H9 (cell line): Measurements from ENCODE around the gene WLS. TPM values are rescaled to one million over a fixed set of nuclear protein-coding genes. Genes with fewer than 3 reads are reported as not detected.
A peak's percentile ranks its signal among the peaks of the same experiment; 100 is the strongest.

Experiments
- DNase-seq: peaks from one replicate; pipeline ENCODE4 v3.0.0-alpha.2; 2017
- H2AFZ ChIP-seq: one replicate; pipeline ENCODE4 v1.6.1; 2013; ENCODE audit warnings: mild to moderate bottlenecking, low read length, control low read depth, moderate library complexity
- H2AK5ac ChIP-seq: 2 replicates; pipeline ENCODE4 v1.6.1; 2013; ENCODE audit warnings: low read length, control low read depth, mixed read lengths; ENCODE audit not compliant: insufficient read length
- H2BK120ac ChIP-seq: one replicate; pipeline ENCODE4 v1.6.1; 2013; ENCODE audit warnings: low read depth, mild to moderate bottlenecking, low read length, control low read depth, inconsistent platforms; ENCODE audit not compliant: poor library complexity, severe bottlenecking
- H2BK12ac ChIP-seq: 2 replicates; pipeline ENCODE4 v1.6.1; 2013; ENCODE audit warnings: low read length, control low read depth, mixed read lengths, low read depth; ENCODE audit not compliant: insufficient read length
- H2BK15ac ChIP-seq: 2 replicates; pipeline ENCODE4 v1.6.1; 2013; ENCODE audit warnings: low read depth, low read length, control low read depth
- H2BK20ac ChIP-seq: one replicate; pipeline ENCODE4 v1.6.1; 2013; ENCODE audit warnings: low read depth, mild to moderate bottlenecking, low read length, control low read depth, inconsistent platforms; ENCODE audit not compliant: poor library complexity, severe bottlenecking
- H2BK5ac ChIP-seq: 2 replicates; pipeline ENCODE4 v1.6.1; 2013; ENCODE audit warnings: low read length, control low read depth, mixed read lengths; ENCODE audit not compliant: insufficient read length
- H3K14ac ChIP-seq: 2 replicates; pipeline ENCODE4 v1.6.1; 2013; ENCODE audit warnings: low read length, control low read depth; ENCODE audit not compliant: insufficient read depth
- H3K18ac ChIP-seq: 2 replicates; pipeline ENCODE4 v1.6.1; 2013; ENCODE audit warnings: low read depth, mild to moderate bottlenecking, mixed read lengths, low read length, control low read depth; ENCODE audit not compliant: insufficient read length
- H3K23ac ChIP-seq: 2 replicates; pipeline ENCODE4 v1.6.1; 2013; ENCODE audit warnings: low read length, control low read depth, mixed read lengths, low read depth; ENCODE audit not compliant: insufficient read length
- H3K23me2 ChIP-seq: 2 replicates; pipeline ENCODE4 v1.6.1; 2013; ENCODE audit warnings: low read depth, mild to moderate bottlenecking, mixed read lengths, low read length, control low read depth; ENCODE audit not compliant: insufficient read length, poor library complexity, severe bottlenecking
- H3K27ac ChIP-seq: 2 replicates; pipeline ENCODE4 v1.5.1; 2013; ENCODE audit warnings: low read length, control low read depth, mixed read lengths, low read depth; ENCODE audit not compliant: insufficient read length
- H3K27me3 ChIP-seq: 2 replicates; pipeline ENCODE4 v1.6.1; 2013; ENCODE audit warnings: low read length, control low read depth, inconsistent platforms; ENCODE audit not compliant: insufficient read depth
- H3K4ac ChIP-seq: 2 replicates; pipeline ENCODE4 v1.6.1; 2013; ENCODE audit warnings: low read depth, mild to moderate bottlenecking, control low read depth, inconsistent platforms, low read length, moderate library complexity
- H3K4me1 ChIP-seq: 2 replicates; pipeline ENCODE4 v1.6.1; 2013; ENCODE audit warnings: low read length, control low read depth, inconsistent platforms; ENCODE audit not compliant: insufficient read depth
- H3K4me2 ChIP-seq: 2 replicates; pipeline ENCODE4 v1.6.1; 2013; ENCODE audit warnings: low read length, control low read depth, mixed read lengths; ENCODE audit not compliant: insufficient read length, insufficient read depth
- H3K56ac ChIP-seq: 2 replicates; pipeline ENCODE4 v1.6.1; 2013; ENCODE audit warnings: low read depth, mild to moderate bottlenecking, mixed read lengths, low read length, control low read depth; ENCODE audit not compliant: insufficient read length
- H3K79me1 ChIP-seq: 2 replicates; pipeline ENCODE4 v1.6.1; 2013; ENCODE audit warnings: low read depth, mild to moderate bottlenecking, moderate library complexity, low read length, control low read depth, inconsistent platforms; ENCODE audit not compliant: insufficient read depth, poor library complexity, severe bottlenecking
- H3K79me2 ChIP-seq: 2 replicates; pipeline ENCODE4 v1.6.1; 2013; ENCODE audit warnings: low read length, control low read depth, inconsistent platforms; ENCODE audit not compliant: insufficient read depth
- H3K9ac ChIP-seq: 2 replicates; pipeline ENCODE4 v1.6.1; 2013; ENCODE audit warnings: low read length, control low read depth, mixed read lengths; ENCODE audit not compliant: insufficient read length; ENCODE audit errors: extremely low read depth
- H3K9me3 ChIP-seq: one replicate; pipeline ENCODE4 v1.6.1; 2013; ENCODE audit warnings: low read depth, low read length, inconsistent platforms; ENCODE audit not compliant: control insufficient read depth
- H3T11ph ChIP-seq: one replicate; pipeline ENCODE4 v1.6.1; 2013; ENCODE audit warnings: mild to moderate bottlenecking, low read length, control low read depth, inconsistent platforms
- H4K20me1 ChIP-seq: one replicate; pipeline ENCODE4 v1.6.1; 2013; ENCODE audit not compliant: control insufficient read depth, insufficient read length, insufficient read depth
- H4K5ac ChIP-seq: 2 replicates; pipeline ENCODE4 v1.6.1; 2013; ENCODE audit warnings: low read depth, mild to moderate bottlenecking, mixed read lengths, low read length, control low read depth; ENCODE audit not compliant: insufficient read length
- H4K8ac ChIP-seq: replicated peaks from 2 replicates; pipeline ENCODE4 v1.6.1; 2013; ENCODE audit warnings: low read length, control low read depth, mixed read lengths, low read depth; ENCODE audit not compliant: insufficient read length
- H4K91ac ChIP-seq: 2 replicates; pipeline ENCODE4 v1.6.1; 2013; ENCODE audit warnings: low read depth, mild to moderate bottlenecking, moderate library complexity, mixed read lengths, low read length, control low read depth; ENCODE audit not compliant: insufficient read length
- H3K27ac Mint-ChIP-seq, 3 experiments: 2 replicates in 2 of 3; 3 replicates in 1 of 3; pipeline ENCODE4 v1.8.0; 2020 to 2021; ENCODE audit warnings: mixed read lengths in 3 of 3, mild to moderate bottlenecking in 1 of 3, moderate library complexity in 1 of 3
- H3K27me3 Mint-ChIP-seq: 2 replicates; pipeline ENCODE4 v1.8.0; 2021; ENCODE audit warnings: low read depth, mild to moderate bottlenecking, moderate library complexity, mixed read lengths
- H3K36me3 Mint-ChIP-seq, 3 experiments: 2 replicates in 2 of 3; 3 replicates in 1 of 3; pipeline ENCODE4 v1.8.0; 2020 to 2021; ENCODE audit warnings: low read depth in 3 of 3, mixed read lengths in 3 of 3; ENCODE audit not compliant: insufficient read depth in 1 of 3
- H3K4me1 Mint-ChIP-seq, 2 experiments: 2 replicates each; pipeline ENCODE4 v1.8.0; 2020; ENCODE audit warnings: mixed read lengths in 2 of 2
- H3K4me3 Mint-ChIP-seq, 2 experiments: 2 replicates in 1 of 2; 3 replicates in 1 of 2; pipeline ENCODE4 v1.8.0; 2020 to 2021; ENCODE audit warnings: mild to moderate bottlenecking in 2 of 2, mixed read lengths in 2 of 2, moderate library complexity in 1 of 2
- H3K9me3 Mint-ChIP-seq, 2 experiments: 2 replicates in 1 of 2; 3 replicates in 1 of 2; pipeline ENCODE4 v1.8.0; 2020; ENCODE audit warnings: mild to moderate bottlenecking in 2 of 2, mixed read lengths in 2 of 2, moderate library complexity in 1 of 2
- CTCF ChIP-seq: fragments of 200-600 bp; sonication (generic); conservative IDR thresholded peaks from 3 replicates; pipeline ENCODE4 v1.8.0; 2021; ENCODE audit warnings: antibody characterized with exemption, mild to moderate bottlenecking
- WGBS: extraction: QIAGEN DNeasy Blood & Tissue Kit; methylation state at CpG from one replicate; pipeline ENCODE4 v1.1.7; 2013; ENCODE audit warnings: missing lambda C conversion rate, low lambda C conversion rate, mixed read lengths; ENCODE audit not compliant: insufficient read length; ENCODE audit errors: extremely low coverage; 5-methylcytosine and 5-hydroxymethylcytosine counted together
- total RNA-seq: library from RNA; stranded (reverse); gene quantifications from 2 replicates; pipeline ENCODE4 v1.2.1, GENCODE V29; 2021

The WLS gene
- total RNA-seq, 1 experiment from 2014 or later, result 0.94 TPM

- Histone ChIP-seq H2BK5ac (no peak overlapping the region), H2AFZ (no peak overlapping the region), H2AK5ac (no peak overlapping the region), H3K56ac (no peak overlapping the region), H3K18ac (peak overlapping the region; percentile 25), H3T11ph (no peak overlapping the region), H3K23ac (no peak overlapping the region), H2BK120ac (no peak overlapping the region), H4K5ac (no peak overlapping the region), H3K14ac (no peak overlapping the region), H3K23me2 (no peaks in the 10 kb centered on the region), H2BK20ac (no peak overlapping the region), H4K8ac (no peak overlapping the region), H3K79me2 (no peaks in the 10 kb centered on the region), H3K27me3 (no peaks in the 10 kb centered on the region), H3K9me3 (no peaks in the 10 kb centered on the region), H4K91ac (no peak overlapping the region), H3K4me2 (no peak overlapping the region), H2BK15ac (no peak overlapping the region), H2BK12ac (no peak overlapping the region), H3K4me1 (no peaks in the 10 kb centered on the region), H3K27ac (no peak overlapping the region), H3K9ac (no peak overlapping the region), H3K4ac (no peak overlapping the region), H4K20me1 (no peaks in the 10 kb centered on the region), H3K79me1 (no peaks in the 10 kb centered on the region)
- peaks cover 5% of the 10 kb centered on the region for H3K27me3 Mint-ChIP-seq
- no peak overlapping the region for H3K27ac Mint-ChIP-seq
- TF ChIP-seq CTCF, result no peak
- peaks cover 2 to 3% of the 10 kb centered on the region in 2 experiments; a peak in 3 of 4 replicates for H3K4me1 Mint-ChIP-seq
- no peak overlapping the region for H3K4me3 Mint-ChIP-seq
- no peaks in the 10 kb centered on the region for H3K36me3 Mint-ChIP-seq
- DNase-seq, result no peak
- no CpG with 5 or more reads among the region's 4 CpGs for WGBS
- H3K9me3 Mint-ChIP-seq, result no peaks in the 10 kb centered on the region
Observed at GRCh38 chr1:68121536-68121935, 110.8 kb downstream of the WLS start.
